OCI-LY3 (cell line): ENCODE data around the gene CDH23.

Experiments
- H2AFZ ChIP-seq: fragments of 200-600, 300-600 bp; shearing (Covaris generic); 2 replicates; pipeline ENCODE4 v1.6.0; 2014; ENCODE audit warnings: antibody characterized with exemption, low read depth, low read length
- H3K27ac ChIP-seq: fragments of 200-600, 300-600 bp; sonication (generic); 2 replicates; pipeline ENCODE4 v1.5.1; 2014; ENCODE audit warnings: mild to moderate bottlenecking, low read length, moderate library complexity, mixed read lengths
- H3K27me3 ChIP-seq: fragments of 200-600, 300-600 bp; sonication (generic); 2 replicates; pipeline ENCODE4 v1.6.1; 2014; ENCODE audit warnings: low read depth, low read length, mixed read lengths
- H3K36me3 ChIP-seq: fragments of 200-600, 300-600 bp; sonication (generic); replicated peaks from 2 replicates; pipeline ENCODE3; 2014; ENCODE audit warnings: low read depth, low read length, mixed read lengths
- H3K4me1 ChIP-seq: fragments of 300-600, 200-600 bp; sonication (generic); 2 replicates; pipeline ENCODE4 v1.6.1; 2014; ENCODE audit warnings: low read length, mixed read lengths
- H3K4me2 ChIP-seq: fragments of 200-600, 300-600 bp; sonication (generic); 2 replicates; pipeline ENCODE4 v1.6.1; 2014; ENCODE audit warnings: low read length, mixed read lengths
- H3K4me3 ChIP-seq: fragments of 300-600, 200-600 bp; sonication (generic); 2 replicates; pipeline ENCODE4 v1.5.1; 2014; ENCODE audit warnings: antibody characterized with exemption, mild to moderate bottlenecking, low read length, moderate library complexity
- H3K79me2 ChIP-seq: fragments of 300-600, 200-600 bp; shearing (Covaris generic); 2 replicates; pipeline ENCODE4 v1.6.1; 2014; ENCODE audit warnings: mild to moderate bottlenecking, low read length, mixed read lengths
- H3K9ac ChIP-seq: fragments of 300-600, 200-600 bp; shearing (Covaris generic); 2 replicates; pipeline ENCODE4 v1.6.0; 2014; ENCODE audit warnings: mild to moderate bottlenecking, low read length, moderate library complexity
- H3K9me3 ChIP-seq: fragments of 200-600, 300-600 bp; shearing (Covaris generic); 2 replicates; pipeline ENCODE4 v1.6.1; 2014; ENCODE audit warnings: low read length, mixed read lengths; ENCODE audit not compliant: insufficient read depth
- H4K20me1 ChIP-seq: fragments of 200-600, 300-600 bp; sonication (generic); 2 replicates; pipeline ENCODE4 v1.6.1; 2016; ENCODE audit warnings: low read length, mixed read lengths; ENCODE audit not compliant: insufficient read depth
- CTCF ChIP-seq: fragments of 200-600, 300-600 bp; sonication (generic); IDR thresholded peaks from 2 replicates; pipeline ENCODE4 v1.5.1; 2014; ENCODE audit warnings: antibody characterized with exemption, low read length, low read depth
- EZH2phosphoT487 ChIP-seq: fragments of 200-600 bp; shearing (Covaris generic); IDR thresholded peaks from 2 replicates; pipeline ENCODE4 v1.6.1; 2018; ENCODE audit warnings: antibody characterized with exemption, mixed run types, low read depth

The CDH23 gene

DNA sequence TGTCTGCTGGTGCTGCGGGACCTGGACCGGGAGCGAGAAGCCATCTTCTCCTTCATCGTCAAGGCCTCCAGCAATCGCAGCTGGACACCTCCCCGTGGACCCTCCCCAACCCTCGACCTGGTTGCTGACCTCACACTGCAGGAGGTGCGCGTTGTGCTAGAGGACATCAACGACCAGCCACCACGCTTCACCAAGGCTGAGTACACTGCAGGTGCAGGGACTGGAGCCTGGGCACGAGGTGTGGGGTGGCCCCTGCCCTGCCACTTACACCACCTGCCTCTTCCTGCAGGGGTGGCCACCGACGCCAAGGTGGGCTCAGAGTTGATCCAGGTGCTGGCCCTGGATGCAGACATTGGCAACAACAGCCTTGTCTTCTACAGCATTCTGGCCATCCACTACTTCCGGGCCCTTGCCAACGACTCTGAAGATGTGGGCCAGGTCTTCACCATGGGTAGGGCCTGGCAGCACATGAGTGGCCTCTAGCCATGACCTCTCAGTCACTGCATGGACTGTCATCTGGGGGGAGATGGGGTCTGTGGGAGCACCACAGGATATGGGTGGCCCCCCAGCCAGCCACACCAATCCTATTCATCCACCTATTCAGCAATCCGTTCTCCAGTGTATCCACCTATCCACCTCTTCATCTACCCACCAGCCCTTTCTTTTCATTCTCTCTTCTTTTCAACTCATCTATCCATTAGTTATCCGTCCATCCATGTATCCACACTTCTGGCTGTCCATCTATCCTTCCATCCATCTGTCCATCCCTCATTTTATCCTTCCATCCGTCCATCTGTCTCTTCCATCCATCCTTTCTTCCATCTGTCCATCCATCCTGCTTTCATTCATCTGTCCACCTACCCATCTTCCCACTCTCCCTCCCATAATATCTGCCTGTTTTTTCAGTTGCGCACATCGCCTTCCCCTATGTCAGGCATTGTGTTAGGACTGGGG is 411.1 kb downstream of the CDH23 start:
- H3K27ac ChIP-seq = no peak overlapping the region
- no peaks in the 10 kb centered on the region for H4K20me1 ChIP-seq
- H3K9ac ChIP-seq = no peak overlapping the region
- H3K4me2 ChIP-seq = no peak overlapping the region
- no peaks in the 10 kb centered on the region for H3K79me2 ChIP-seq
- H3K9me3 ChIP-seq = no peaks in the 10 kb centered on the region
- no peak overlapping the region for H3K4me3 ChIP-seq
- peaks cover 7% of the 10 kb centered on the region; the same call in 1 of the 2 replicates for H3K27me3 ChIP-seq
- H2AFZ ChIP-seq = no peak overlapping the region
- TF ChIP-seq EZH2phosphoT487 (no peak), CTCF (no peak)
- H3K4me1 ChIP-seq = peaks cover 7% of the 10 kb centered on the region; the same call in 1 of the 2 replicates
- H3K36me3 ChIP-seq = no peaks in the 10 kb centered on the region

DNA sequence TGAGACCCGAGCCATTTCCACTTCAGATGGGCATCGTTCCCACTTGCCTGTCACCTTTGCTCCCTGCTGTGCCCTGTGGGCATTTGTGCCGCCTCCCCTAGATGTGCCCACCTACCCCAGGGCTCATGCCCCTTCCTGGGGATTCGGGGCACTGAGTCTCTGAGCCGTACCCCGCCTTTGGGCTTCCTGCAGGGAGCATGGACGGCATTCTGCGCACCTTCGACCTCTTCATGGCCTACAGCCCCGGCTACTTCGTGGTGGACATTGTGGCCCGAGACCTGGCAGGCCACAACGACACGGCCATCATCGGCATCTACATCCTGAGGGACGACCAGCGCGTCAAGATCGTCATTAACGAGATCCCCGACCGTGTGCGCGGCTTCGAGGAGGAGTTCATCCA is 412.9 kb downstream of the CDH23 start:
- H2AFZ ChIP-seq = no peak overlapping the region
- H3K79me2 ChIP-seq = no peaks in the 10 kb centered on the region
- no peak overlapping the region for H3K4me3 ChIP-seq
- H3K4me2 ChIP-seq = no peak overlapping the region
- H3K9ac ChIP-seq = no peak overlapping the region
- no peaks in the 10 kb centered on the region for H3K36me3 ChIP-seq
- H3K27ac ChIP-seq = no peak overlapping the region
- H3K27me3 ChIP-seq = peaks cover 7% of the 10 kb centered on the region; the same call in 1 of the 2 replicates
- no peak for TF ChIP-seq CTCF
- TF ChIP-seq EZH2phosphoT487 = no peak
- H4K20me1 ChIP-seq = no peaks in the 10 kb centered on the region
- peaks cover 3% of the 10 kb centered on the region; the same call in 1 of the 2 replicates for H3K4me1 ChIP-seq
- H3K9me3 ChIP-seq = no peaks in the 10 kb centered on the region

DNA sequence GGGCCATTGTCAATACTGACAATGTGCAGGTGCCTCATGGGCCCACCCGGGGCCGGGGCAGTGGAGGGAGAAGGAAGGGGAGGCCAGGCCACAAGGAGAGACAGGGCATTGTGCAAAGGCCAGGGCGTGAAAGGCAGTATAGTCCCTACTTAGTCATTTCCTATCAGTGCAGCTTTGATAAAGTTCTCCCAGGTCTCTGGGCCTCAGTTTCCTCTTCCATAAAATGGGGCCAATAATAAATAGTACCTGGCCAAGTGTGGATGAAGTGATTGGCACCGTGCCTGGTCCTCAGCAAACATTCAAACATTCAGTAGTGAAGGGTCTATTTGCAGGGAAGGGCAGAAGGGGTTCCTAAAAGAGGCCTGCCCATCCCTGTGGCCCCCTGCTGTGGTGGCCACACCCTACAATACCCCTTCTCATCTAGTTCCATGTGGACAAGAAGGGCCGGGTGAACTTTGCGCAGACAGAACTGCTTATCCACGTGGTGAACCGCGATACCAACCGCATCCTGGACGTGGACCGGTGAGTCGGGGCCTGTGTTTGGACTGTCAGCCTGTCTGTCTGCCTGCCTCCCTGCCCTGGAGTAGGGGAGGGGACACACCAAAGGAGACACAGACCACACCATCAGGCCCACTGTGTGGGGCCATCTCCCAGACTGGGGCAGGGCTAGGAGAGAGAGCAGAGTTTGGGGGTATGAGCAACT is 413.5 kb downstream of the CDH23 start:
- H3K27ac ChIP-seq = no peak overlapping the region

More for the DNA sequence above, 413.5 kb downstream of the CDH23 start:
- Histone ChIP-seq H3K9ac (no peak overlapping the region), H2AFZ (no peak overlapping the region), H3K27me3 (peaks cover 3% of the 10 kb centered on the region; the same call in 1 of the 2 replicates), H3K4me1 (peaks cover 3% of the 10 kb centered on the region; the same call in 1 of the 2 replicates), H4K20me1 (no peaks in the 10 kb centered on the region), H3K9me3 (no peaks in the 10 kb centered on the region), H3K36me3 (no peaks in the 10 kb centered on the region), H3K4me3 (no peak overlapping the region), H3K79me2 (no peaks in the 10 kb centered on the region), H3K4me2 (no peak overlapping the region)
- TF ChIP-seq CTCF = no peak
- no peak for TF ChIP-seq EZH2phosphoT487
